Muscle layer of colon (tissue), 2 donors: ENCODE results near the gene FBXW11.

Experiments used
- H3K27ac ChIP-seq: one replicate; pipeline ENCODE4 v1.7.0; 2013; ENCODE audit warnings: low read depth, mild to moderate bottlenecking, low read length, moderate library complexity
- H3K27me3 ChIP-seq, 2 donors: one replicate each; pipeline ENCODE4 v1.7.0; 2013; ENCODE audit warnings: low read length in 2 of 2, mild to moderate bottlenecking in 2 of 2; ENCODE audit not compliant: insufficient read depth in 2 of 2, control insufficient read depth in 1 of 2
- H3K36me3 ChIP-seq: one replicate; pipeline ENCODE4 v1.7.0; 2013; ENCODE audit warnings: mild to moderate bottlenecking, low read length; ENCODE audit not compliant: insufficient read depth
- H3K4me1 ChIP-seq: one replicate; pipeline ENCODE4 v1.7.0; 2013; ENCODE audit warnings: mild to moderate bottlenecking, low read length; ENCODE audit not compliant: insufficient read depth
- H3K4me3 ChIP-seq, 2 donors: one replicate each; pipeline ENCODE4 v1.7.0; 2013; ENCODE audit warnings: low read length in 2 of 2, low read depth in 1 of 2, mild to moderate bottlenecking in 1 of 2, moderate library complexity in 1 of 2
- H3K9ac ChIP-seq: one replicate; pipeline ENCODE4 v1.7.0; 2013; ENCODE audit warnings: low read length
- H3K9me3 ChIP-seq: one replicate; pipeline ENCODE4 v1.7.0; 2013; ENCODE audit warnings: mild to moderate bottlenecking, low read length
- donor health status: abdominal sarcoma.
- donor health status: Adenocarcinoma of cecum.

FBXW11 gene

DNA sequence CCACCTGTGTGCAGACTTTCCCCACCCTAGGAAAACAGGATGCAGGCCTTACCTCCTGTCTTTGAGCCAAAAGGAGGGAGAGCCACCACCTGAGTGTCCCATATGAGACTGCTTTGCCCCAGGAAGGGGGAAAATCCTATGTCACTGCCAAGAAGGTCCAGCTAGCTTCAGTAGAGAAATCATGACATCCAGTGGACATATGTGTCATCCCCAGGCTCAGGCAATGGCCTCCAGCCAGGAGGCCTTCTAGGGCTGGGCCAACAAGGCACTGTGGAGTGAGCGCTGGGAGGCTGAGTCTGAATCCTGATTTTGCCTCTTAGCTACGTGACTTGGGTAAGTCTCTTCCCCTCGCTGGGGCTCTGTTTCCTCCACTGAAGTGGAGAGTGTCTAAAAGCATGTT, 160.6 kb downstream of the FBXW11 start:
- H3K4me3 ChIP-seq, result no peak overlapping the region
- H3K4me1 ChIP-seq, result no peaks in the 10 kb centered on the region
- H3K36me3 ChIP-seq, result no peaks in the 10 kb centered on the region
- no peak overlapping the region for H3K9ac ChIP-seq
- H3K27ac ChIP-seq, result no peak overlapping the region
- no peaks in the 10 kb centered on the region for H3K27me3 ChIP-seq
- no peaks in the 10 kb centered on the region for H3K9me3 ChIP-seq

DNA sequence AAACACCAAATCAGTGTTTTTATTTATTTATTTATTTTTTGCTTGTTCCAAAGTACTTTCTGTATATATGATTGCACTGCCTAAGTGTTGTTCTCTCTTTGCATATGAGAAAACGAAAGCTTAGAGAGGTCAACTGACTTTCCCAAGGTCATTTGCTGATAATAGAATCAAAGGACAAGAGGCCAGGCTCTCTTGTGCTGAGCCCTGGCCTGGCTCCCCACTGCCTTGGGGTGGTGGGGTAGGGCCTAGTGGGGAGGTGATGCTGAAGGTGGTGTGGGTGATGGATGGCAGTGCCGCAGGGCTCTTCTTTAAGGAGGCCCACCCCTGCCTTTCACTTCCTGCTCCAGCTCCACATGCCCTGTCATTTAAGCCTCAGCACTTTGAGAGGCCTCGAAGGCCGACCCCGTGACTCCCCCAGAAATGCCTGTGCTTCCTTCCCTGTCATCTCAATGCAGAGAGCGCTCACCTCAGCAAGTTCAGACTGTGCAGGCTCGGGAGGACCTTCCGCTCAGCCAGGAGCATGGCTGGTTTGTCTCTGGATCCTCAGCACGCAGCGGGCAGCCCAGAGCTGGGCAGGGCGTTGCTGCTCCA, 161.3 kb downstream of the FBXW11 start:
- no peaks in the 10 kb centered on the region for H3K9me3 ChIP-seq
- no peak overlapping the region for H3K4me3 ChIP-seq
- H3K9ac ChIP-seq, result no peak overlapping the region
- H3K36me3 ChIP-seq, result no peaks in the 10 kb centered on the region
- H3K27me3 ChIP-seq, result no peaks in the 10 kb centered on the region
- H3K27ac ChIP-seq, result no peak overlapping the region
- no peaks in the 10 kb centered on the region for H3K4me1 ChIP-seq

GRCh38 chr5:171842777-171843328, 163.6 kb downstream of the FBXW11 start:
- Histone ChIP-seq H3K4me3 (no peak overlapping the region), H3K4me1 (no peaks in the 10 kb centered on the region), H3K9ac (no peak overlapping the region), H3K9me3 (no peaks in the 10 kb centered on the region), H3K36me3 (no peaks in the 10 kb centered on the region), H3K27me3 (no peaks in the 10 kb centered on the region), H3K27ac (no peak overlapping the region)

GRCh38 chr5:171841984-171842776, 164.3 kb downstream of the FBXW11 start:
- Histone ChIP-seq H3K4me3 (no peak overlapping the region), H3K27ac (no peak overlapping the region), H3K27me3 (no peaks in the 10 kb centered on the region), H3K4me1 (no peaks in the 10 kb centered on the region), H3K36me3 (no peaks in the 10 kb centered on the region), H3K9me3 (no peaks in the 10 kb centered on the region), H3K9ac (no peak overlapping the region)

DNA sequence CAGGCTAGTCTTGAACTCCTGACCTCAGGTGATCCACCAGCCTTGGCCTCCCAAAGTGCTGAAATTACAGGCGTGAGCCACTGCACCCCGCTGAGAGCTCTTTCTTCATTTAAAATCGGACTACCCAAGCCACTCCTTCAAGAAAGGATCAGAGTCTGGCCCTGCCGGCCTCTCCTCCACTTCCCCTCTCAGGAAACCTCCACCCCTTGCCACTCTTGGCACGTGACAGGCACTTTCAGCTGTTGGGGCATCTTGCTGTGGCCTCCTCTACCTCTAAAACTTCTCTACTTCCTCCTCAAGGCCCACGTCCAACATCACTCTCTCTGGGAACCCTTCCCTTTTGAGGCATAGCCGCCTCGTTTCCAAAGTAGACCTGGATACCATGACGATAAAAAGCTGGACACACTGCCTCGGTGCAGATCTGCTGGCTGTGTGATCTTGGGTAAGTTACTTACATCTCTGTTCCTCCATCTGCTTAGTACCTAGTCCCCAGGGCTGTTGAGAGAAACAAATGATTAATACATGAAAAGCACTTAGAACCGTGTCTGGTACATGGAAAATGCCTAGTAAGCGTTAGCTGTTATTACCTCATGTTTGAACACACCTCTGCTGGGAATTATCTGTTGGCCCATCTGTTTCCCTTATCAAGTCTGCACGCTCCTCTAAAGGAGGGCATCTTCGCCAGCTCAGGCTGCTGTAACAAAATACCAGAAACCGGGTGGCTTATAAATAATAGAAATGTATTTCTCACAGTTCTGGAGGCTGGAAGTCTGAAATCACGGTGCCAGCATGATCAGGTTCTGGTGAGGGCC, 165.5 kb downstream of the FBXW11 start:
- Histone ChIP-seq H3K4me1 (no peaks in the 10 kb centered on the region), H3K36me3 (no peaks in the 10 kb centered on the region), H3K9me3 (no peaks in the 10 kb centered on the region), H3K9ac (no peak overlapping the region), H3K27ac (no peak overlapping the region), H3K27me3 (no peaks in the 10 kb centered on the region), H3K4me3 (no peak overlapping the region)

DNA sequence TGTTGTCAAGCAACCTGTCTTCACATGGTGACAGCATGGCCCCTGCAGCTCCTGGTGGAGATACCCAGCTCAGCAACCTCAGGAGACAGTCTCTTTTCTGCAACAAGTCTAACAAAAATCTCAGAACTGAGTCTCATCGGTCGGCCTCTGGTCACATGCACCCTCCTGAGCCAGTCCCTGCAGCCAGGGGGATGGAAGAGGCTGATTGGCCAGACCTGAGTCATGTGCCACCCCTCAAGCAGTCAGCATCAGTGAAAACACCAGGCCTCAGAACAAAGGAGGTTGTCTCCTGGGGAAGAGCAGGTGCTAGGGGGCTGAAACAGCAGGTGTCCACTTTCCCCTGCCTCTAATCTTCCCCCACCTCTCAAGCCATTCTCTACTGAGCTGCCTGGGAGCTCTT, 166.4 kb downstream of the FBXW11 start:
- no peaks in the 10 kb centered on the region for H3K27me3 ChIP-seq
- H3K4me3 ChIP-seq, result no peak overlapping the region
- H3K27ac ChIP-seq, result no peak overlapping the region
- no peak overlapping the region for H3K9ac ChIP-seq
- H3K4me1 ChIP-seq, result no peaks in the 10 kb centered on the region
- H3K9me3 ChIP-seq, result no peaks in the 10 kb centered on the region
- no peaks in the 10 kb centered on the region for H3K36me3 ChIP-seq

DNA sequence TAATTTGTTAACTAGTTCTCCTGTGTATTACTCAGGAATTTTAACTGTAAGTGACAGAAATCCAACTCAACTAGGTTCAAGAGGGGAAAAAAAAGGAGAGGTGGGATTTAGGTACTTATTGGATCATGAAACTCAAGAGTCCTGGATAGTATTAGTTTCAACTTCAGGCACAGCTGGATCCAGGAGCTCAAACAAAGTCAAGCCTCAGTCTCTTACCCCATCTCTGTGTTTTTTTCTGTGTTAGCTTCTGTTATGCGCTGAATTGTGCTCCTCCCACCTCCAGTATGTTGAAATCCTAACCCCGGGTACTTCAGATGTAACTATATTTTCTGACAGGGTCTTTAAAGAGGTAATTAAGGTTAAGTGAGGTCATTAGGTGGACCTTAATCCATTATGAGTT, 167.3 kb downstream of the FBXW11 start:
- Histone ChIP-seq H3K27me3 (no peaks in the 10 kb centered on the region), H3K27ac (no peak overlapping the region), H3K9me3 (no peaks in the 10 kb centered on the region), H3K4me3 (no peak overlapping the region), H3K4me1 (no peaks in the 10 kb centered on the region), H3K36me3 (no peaks in the 10 kb centered on the region), H3K9ac (no peak overlapping the region)

- Histone ChIP-seq H3K4me3 (no peak overlapping the region), H3K36me3 (no peaks in the 10 kb centered on the region), H3K27ac (no peak overlapping the region), H3K27me3 (no peaks in the 10 kb centered on the region), H3K4me1 (no peaks in the 10 kb centered on the region), H3K9me3 (peaks cover 4% of the 10 kb centered on the region), H3K9ac (no peak overlapping the region)
Observed at GRCh38 chr5:171838066-171838465, 168.4 kb downstream of the FBXW11 start.

GRCh38 chr5:171837522-171837921, 168.9 kb downstream of the FBXW11 start:
- Histone ChIP-seq H3K27ac (no peak overlapping the region), H3K9me3 (peaks cover 5% of the 10 kb centered on the region)

GRCh38 chr5:171835066-171835465, 171.4 kb downstream of the FBXW11 start:
- Histone ChIP-seq H3K4me1 (no peaks in the 10 kb centered on the region), H3K27ac (no peak overlapping the region), H3K9me3 (peaks cover 5% of the 10 kb centered on the region), H3K4me3 (no peak overlapping the region), H3K9ac (no peak overlapping the region), H3K36me3 (no peaks in the 10 kb centered on the region), H3K27me3 (no peaks in the 10 kb centered on the region)

More at GRCh38 chr5:171837522-171837921, 168.9 kb downstream of the FBXW11 start:
- H3K27me3 ChIP-seq, result no peaks in the 10 kb centered on the region
- no peak overlapping the region for H3K4me3 ChIP-seq
- no peaks in the 10 kb centered on the region for H3K4me1 ChIP-seq
- H3K36me3 ChIP-seq, result no peaks in the 10 kb centered on the region
- H3K9ac ChIP-seq, result no peak overlapping the region

DNA sequence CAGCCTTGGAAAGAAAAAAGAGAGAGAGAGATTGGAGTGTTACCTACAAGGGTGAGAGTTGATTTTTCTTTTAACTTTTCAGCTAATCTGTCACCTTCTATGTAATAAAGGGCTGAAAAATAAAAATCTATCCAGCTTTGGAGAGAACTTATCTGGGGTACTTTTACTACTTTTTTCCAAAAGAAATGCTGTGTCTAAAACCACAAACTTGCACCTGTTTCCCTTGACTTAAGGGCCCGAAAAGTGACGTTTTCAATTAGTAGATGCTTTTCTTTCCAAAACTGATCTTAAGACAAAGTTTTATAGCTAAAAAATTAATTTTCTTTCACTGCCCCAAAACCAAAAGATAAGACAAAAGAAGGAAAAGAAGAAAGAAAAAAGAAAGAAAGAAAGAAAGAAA, 172.0 kb downstream of the FBXW11 start:
- Histone ChIP-seq H3K27me3 (no peaks in the 10 kb centered on the region), H3K36me3 (no peaks in the 10 kb centered on the region), H3K9me3 (peaks cover 5% of the 10 kb centered on the region), H3K4me1 (no peaks in the 10 kb centered on the region), H3K27ac (no peak overlapping the region), H3K4me3 (no peak overlapping the region), H3K9ac (no peak overlapping the region)
